HG02970 (cell line): ENCODE data around the gene ELMO3.

ENCODE experiments used
- ATAC-seq: cut with Tn5 transposase; IDR thresholded peaks from one replicate; pipeline ENCODE4 v1.9.1; 2021; ENCODE audit warnings: mild to moderate bottlenecking, moderate library complexity, moderate number of reproducible peaks; ENCODE audit not compliant: unreplicated experiment, low FRiP score

Gene ELMO3, protein sequence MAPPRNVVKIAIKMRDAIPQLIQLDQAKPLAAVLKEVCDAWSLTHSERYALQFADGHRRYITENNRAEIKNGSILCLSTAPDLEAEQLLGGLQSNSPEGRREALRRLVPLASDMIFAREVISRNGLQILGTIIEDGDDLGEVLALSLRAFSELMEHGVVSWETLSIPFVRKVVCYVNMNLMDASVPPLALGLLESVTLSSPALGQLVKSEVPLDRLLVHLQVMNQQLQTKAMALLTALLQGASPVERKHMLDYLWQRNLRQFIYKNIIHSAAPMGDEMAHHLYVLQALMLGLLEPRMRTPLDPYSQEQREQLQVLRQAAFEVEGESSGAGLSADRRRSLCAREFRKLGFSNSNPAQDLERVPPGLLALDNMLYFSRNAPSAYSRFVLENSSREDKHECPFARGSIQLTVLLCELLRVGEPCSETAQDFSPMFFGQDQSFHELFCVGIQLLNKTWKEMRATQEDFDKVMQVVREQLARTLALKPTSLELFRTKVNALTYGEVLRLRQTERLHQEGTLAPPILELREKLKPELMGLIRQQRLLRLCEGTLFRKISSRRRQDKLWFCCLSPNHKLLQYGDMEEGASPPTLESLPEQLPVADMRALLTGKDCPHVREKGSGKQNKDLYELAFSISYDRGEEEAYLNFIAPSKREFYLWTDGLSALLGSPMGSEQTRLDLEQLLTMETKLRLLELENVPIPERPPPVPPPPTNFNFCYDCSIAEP

GRCh38 chr16:67199011-67199807 lies at the start of gene ELMO3:
TSS of gene ELMO3 (plus strand) at chr16:67199131. CDS start at chr16:67199327, 196 bp downstream.
- ATAC-seq: no peak

GRCh38 chr16:67149276-67150046 lies 49.5 kb upstream of the ELMO3 start:
- no peak for ATAC-seq

DNA sequence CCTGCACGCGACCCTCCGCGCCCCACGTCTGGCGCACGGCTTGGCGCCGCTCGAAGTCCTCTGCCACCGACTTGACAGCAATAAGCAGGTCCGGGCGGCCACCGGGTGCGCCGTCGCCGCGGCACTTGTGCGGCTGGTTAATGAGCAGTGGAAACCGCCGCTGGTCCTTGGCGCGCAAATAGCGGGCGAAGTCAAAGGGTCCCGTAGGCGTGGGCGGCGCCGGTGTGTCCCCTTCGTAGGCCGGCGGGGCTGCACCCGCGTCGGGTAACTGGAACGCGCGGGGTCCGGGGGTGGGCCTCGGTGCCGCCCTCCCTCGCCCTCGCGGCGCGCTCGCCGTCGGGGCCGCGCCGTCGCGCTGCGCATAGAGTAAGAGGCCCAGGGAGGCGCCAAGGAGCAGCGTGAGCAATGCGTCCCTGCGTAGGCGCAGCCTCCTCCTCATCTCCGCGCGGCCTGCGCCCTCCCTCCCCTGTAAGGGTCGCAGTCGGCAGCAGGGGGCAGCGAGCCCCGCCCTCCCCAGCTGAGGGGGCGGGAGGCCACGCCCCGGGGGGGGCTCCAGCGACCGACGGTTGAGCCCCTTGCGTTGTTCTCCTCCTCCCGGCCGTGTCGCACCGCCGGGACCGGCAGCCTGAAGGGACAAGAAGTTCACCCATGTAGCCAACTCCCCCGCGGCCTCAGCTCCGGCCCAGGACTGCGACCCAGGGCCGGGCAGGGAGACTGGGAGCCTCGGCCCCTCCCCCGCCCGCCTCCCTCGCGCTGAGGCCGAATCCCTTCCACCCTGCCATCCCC lies 48.7 kb upstream of the ELMO3 start:
- ATAC-seq: no peak

GRCh38 chr16:67150833-67151396 lies 48.0 kb upstream of the ELMO3 start, which contains the start of gene B3GNT9:
TSS of gene B3GNT9 (minus strand) at chr16:67150998. CDS start at chr16:67150485, 513 bp downstream.
- ATAC-seq: no peak

DNA sequence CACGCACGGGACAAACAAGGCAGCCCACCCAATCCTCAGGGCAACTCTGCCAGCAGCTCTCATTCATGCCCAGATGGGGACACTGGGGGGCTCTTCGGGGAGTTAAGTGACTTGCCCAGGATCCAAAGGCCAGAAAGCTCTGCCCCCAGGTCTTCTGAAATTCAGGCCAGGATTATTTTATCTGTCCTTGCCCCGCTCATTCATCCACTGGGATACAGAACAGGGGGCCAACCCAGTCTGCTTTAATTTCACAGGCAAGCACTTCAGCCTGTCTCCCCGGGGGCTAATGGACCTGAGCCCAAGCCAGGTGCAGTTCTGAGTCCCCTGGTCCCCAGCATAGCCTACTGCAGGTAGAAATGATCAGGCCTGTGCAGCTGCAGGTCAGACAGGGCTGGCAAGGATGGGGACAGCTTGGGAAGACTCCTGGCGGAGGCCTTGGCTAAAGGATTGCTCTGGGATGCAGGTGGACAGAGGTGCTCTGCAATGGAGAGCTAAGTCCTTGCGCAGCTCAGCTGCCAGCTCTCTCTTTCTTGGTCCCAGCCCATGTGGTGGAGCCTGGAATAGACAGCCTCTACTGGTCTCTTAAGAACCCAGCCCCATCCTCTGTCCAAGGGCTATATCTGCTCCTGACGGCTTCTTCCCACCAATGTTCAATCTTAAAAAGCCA lies 47.4 kb upstream of the ELMO3 start:
- ATAC-seq: no peak

- ATAC-seq: no peak
These were observed 44.2 kb upstream of the ELMO3 start for GRCh38 chr16:67154578-67155294.

DNA sequence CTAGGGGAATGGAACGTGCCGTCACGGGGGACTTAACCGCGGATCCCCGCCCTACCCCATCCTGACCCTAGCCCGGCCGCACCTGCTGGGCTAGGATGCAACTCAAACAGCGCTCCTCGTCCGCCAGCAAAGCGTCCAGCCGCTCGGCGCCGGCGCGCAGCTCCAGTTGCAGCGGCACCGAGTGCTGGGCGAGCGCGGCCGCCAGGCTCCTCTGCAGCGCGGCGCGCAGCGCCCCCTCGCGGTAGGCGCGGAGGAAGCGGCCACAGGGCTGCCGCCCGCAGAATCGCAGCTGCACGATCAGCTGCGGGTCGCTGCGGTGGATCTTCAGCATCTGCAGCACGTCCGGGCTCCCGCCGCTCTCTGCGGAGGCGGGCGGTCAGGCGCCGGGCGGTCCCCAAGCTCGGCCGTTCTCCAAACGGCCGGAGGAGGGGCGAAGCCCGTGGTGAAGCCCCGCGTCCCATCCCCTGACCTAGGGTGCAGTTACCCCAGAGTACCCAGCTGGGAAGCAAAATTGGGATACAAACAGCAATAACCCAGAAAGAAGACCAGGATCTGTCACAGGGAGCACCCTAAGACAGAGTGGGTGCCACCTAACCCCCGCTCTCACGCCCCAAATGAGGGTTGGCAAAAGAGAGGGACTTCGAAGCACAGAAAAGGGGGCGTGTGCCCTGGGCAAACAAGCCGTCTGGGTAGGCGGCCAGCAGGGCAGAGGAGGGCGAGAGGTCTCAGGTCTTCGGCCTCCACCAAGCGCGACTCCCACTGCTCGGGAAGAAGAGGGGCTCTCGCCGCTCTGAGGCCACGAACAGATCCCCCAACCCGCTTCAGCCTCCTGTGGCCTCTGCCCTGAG lies 43.4 kb upstream of the ELMO3 start:
- no peak for ATAC-seq

GRCh38 chr16:67156143-67156844 lies 42.6 kb upstream of the ELMO3 start:
- no peak for ATAC-seq

- ATAC-seq: no peak
These were observed 41.7 kb upstream of the ELMO3 start for GRCh38 chr16:67157106-67157748.

GRCh38 chr16:67157892-67158635 lies 40.9 kb upstream of the ELMO3 start:
- ATAC-seq: no peak

GRCh38 chr16:67158637-67159600 lies 40.0 kb upstream of the ELMO3 start:
- ATAC-seq: peak; percentile 42

GRCh38 chr16:67161595-67162058 lies 37.3 kb upstream of the ELMO3 start:
- ATAC-seq: no peak

DNA sequence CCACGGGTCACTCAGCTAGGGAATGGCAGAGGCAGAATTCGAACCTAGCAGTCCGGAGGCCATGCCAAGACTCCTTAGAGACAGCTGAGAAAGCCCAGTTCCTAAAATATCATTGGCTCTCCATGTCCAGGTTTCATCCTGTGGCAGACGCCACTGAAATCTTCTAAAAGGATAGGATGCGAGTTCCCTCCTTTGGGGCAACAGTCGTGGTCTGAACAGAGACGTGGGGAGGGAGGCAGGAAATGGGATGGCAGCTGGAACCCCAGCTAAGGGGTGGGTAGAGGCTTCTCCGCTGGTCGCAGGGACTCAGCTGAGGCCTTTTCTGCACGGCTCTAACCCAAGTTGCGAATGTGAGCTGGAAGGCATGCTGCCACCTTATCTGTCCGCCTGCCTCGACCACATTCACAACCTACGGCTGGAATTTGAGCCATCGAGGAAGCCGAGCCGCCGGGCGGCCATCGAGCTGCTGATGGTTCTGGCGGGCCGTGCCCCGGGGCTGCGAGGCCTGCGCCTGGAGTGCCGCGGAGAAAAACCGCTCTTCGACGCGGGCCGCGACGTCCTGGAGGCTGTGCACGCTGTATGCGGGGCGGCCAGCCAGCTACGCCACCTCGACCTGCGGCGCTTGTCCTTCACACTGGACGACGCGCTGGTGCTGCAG lies 36.3 kb upstream of the ELMO3 start:
- no peak for ATAC-seq
